Measurements from ENCODE around the gene MR1.

DNA sequence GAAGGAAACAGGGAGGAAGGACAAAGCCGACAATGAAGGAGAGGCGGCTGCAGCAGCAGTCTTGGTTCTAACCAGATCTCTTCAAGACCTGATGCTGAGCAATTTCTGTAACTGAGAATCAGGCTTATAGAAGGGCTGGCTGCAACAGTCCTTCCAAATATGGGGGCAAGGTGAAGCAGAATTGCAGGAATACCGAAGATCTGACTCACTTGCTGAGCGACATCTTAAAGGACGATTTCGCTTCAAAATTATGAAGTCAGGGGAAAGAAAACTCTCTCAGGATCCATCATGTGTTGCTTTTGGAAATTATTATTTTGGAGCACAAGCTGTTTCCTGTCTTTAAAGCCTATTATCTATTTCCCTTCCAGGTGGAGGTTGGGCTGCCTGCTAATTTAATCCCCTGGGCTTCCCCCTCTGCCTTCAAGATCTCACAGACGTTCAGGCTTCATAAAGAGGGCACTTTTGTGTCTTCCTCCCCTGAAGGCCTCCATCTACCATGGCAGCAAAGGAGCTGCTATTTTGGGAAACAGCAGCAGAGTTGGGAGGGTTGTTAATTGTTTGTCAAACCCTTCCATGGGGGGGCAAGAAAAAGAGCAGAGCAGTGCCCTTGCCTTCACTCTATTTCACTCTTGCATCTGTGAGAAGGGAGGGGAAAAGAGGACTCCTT, 43.9 kb downstream of the MR1 start:
- TF ChIP-seq, protein P1, sequence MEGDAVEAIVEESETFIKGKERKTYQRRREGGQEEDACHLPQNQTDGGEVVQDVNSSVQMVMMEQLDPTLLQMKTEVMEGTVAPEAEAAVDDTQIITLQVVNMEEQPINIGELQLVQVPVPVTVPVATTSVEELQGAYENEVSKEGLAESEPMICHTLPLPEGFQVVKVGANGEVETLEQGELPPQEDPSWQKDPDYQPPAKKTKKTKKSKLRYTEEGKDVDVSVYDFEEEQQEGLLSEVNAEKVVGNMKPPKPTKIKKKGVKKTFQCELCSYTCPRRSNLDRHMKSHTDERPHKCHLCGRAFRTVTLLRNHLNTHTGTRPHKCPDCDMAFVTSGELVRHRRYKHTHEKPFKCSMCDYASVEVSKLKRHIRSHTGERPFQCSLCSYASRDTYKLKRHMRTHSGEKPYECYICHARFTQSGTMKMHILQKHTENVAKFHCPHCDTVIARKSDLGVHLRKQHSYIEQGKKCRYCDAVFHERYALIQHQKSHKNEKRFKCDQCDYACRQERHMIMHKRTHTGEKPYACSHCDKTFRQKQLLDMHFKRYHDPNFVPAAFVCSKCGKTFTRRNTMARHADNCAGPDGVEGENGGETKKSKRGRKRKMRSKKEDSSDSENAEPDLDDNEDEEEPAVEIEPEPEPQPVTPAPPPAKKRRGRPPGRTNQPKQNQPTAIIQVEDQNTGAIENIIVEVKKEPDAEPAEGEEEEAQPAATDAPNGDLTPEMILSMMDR (tag by site-specific recombination; IDR thresholded peaks at IDR 0.05): no peak
- TF ChIP-seq, protein P2, sequence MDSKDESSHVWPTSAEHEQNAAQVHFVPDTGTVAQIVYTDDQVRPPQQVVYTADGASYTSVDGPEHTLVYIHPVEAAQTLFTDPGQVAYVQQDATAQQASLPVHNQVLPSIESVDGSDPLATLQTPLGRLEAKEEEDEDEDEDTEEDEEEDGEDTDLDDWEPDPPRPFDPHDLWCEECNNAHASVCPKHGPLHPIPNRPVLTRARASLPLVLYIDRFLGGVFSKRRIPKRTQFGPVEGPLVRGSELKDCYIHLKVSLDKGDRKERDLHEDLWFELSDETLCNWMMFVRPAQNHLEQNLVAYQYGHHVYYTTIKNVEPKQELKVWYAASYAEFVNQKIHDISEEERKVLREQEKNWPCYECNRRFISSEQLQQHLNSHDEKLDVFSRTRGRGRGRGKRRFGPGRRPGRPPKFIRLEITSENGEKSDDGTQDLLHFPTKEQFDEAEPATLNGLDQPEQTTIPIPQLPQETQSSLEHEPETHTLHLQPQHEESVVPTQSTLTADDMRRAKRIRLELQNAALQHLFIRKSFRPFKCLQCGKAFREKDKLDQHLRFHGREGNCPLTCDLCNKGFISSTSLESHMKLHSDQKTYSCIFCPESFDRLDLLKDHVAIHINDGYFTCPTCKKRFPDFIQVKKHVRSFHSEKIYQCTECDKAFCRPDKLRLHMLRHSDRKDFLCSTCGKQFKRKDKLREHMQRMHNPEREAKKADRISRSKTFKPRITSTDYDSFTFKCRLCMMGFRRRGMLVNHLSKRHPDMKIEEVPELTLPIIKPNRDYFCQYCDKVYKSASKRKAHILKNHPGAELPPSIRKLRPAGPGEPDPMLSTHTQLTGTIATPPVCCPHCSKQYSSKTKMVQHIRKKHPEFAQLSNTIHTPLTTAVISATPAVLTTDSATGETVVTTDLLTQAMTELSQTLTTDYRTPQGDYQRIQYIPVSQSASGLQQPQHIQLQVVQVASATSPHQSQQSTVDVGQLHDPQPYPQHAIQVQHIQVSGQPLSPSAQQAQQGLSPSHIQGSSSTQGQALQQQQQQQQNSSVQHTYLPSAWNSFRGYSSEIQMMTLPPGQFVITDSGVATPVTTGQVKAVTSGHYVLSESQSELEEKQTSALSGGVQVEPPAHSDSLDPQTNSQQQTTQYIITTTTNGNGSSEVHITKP (tag by site-specific recombination; IDR thresholded peaks at IDR 0.05): no peak

Data from HEK293 (cell line).